ENCODE data around the gene ADAMTSL2. TPM values are rescaled to one million over a fixed set of nuclear protein-coding genes. Genes with fewer than 3 reads are reported as not detected.

Gene ADAMTSL2
- total RNA-seq, 1 experiment from 2014 or later = 0.87 TPM

GRCh38 chr9:133492061-133493021, 42.2 kb upstream of the ADAMTSL2 start (continued):
- TF ChIP-seq ZNF512 (CRISPR knock-in tag; IDR thresholded peaks at IDR 0.05; ENCODE audit: borderline replicate concordance) (no peak), ATF1 (CRISPR knock-in tag; IDR thresholded peaks at IDR 0.05) (no peak), IRF1 (CRISPR knock-in tag; IDR thresholded peaks at IDR 0.05) (no peak), FOXK1 (CRISPR knock-in tag; IDR thresholded peaks at IDR 0.05) (no peak), MXD4 (CRISPR knock-in tag; IDR thresholded peaks at IDR 0.05; ENCODE audit: borderline replicate concordance) (no peak), KAT7 (CRISPR knock-in tag; IDR thresholded peaks at IDR 0.05; ENCODE audit: borderline replicate concordance) (no peak), USF2 (CRISPR knock-in tag; IDR thresholded peaks at IDR 0.05) (no peak), GABPB1 (CRISPR knock-in tag; IDR thresholded peaks at IDR 0.05) (no peak), ETV6 (CRISPR knock-in tag; IDR thresholded peaks at IDR 0.05) (no peak), JUN (CRISPR knock-in tag; IDR thresholded peaks at IDR 0.05) (no peak)

GRCh38 chr9:133493428-133493827, 41.1 kb upstream of the ADAMTSL2 start:
- ChIA-PET POLR2A (no interaction called here), CTCF (interaction anchor here (0.8 to 1.3 kb wide), 2 partner anchors 9 to 15 kb away, joined by 4 read pairs; no protein-coding TSS in a partner anchor)
- H3K27ac Mint-ChIP-seq = no peak overlapping the region
- H3K27me3 Mint-ChIP-seq (ENCODE audit: low read depth) = no peaks in the 10 kb centered on the region
- no peak for TF ChIP-seq ARID4B (CRISPR knock-in tag; IDR thresholded peaks at IDR 0.05; ENCODE audit: borderline replicate concordance)
- no peak for TF ChIP-seq NR3C1 (CRISPR knock-in tag; conservative IDR thresholded peaks at IDR 0.05; ENCODE audit: low read depth)
- TF ChIP-seq ZNF671 (CRISPR knock-in tag; IDR thresholded peaks at IDR 0.05) = no peak
- TF ChIP-seq HMGA2 (CRISPR knock-in tag; IDR thresholded peaks at IDR 0.05) = no peak
- no peak for TF ChIP-seq MYBL2 (CRISPR knock-in tag; IDR thresholded peaks at IDR 0.05)
- no peak for TF ChIP-seq MAX (CRISPR knock-in tag; IDR thresholded peaks at IDR 0.05)
- no peak for TF ChIP-seq MXD4 (CRISPR knock-in tag; IDR thresholded peaks at IDR 0.05; ENCODE audit: borderline replicate concordance)
- TF ChIP-seq MLX (CRISPR knock-in tag; IDR thresholded peaks at IDR 0.05) = no peak
- no peak for TF ChIP-seq CREB1 (CRISPR knock-in tag; IDR thresholded peaks at IDR 0.05)
- TF ChIP-seq E2F1 (CRISPR knock-in tag; IDR thresholded peaks at IDR 0.05) = no peak
- TF ChIP-seq ZNF512 (CRISPR knock-in tag; IDR thresholded peaks at IDR 0.05; ENCODE audit: borderline replicate concordance) = no peak
- TF ChIP-seq EMX1 (CRISPR knock-in tag; IDR thresholded peaks at IDR 0.05) = no peak
- TF ChIP-seq ERG (CRISPR knock-in tag; IDR thresholded peaks at IDR 0.05) = no peak
- peaks cover 4% of the 10 kb centered on the region for H3K9me3 Mint-ChIP-seq
- no peaks in the 10 kb centered on the region for H3K36me3 Mint-ChIP-seq
- ATAC-seq (no peak), DNase-seq (ENCODE audit: low spot score) (no peak)
- no peak overlapping the region for H3K4me3 Mint-ChIP-seq
- no peaks in the 10 kb centered on the region for H3K4me1 Mint-ChIP-seq
